Lower leg skin (tissue), 4 donors: ENCODE measurements around the gene ZNF48. TPM values are rescaled to one million over a fixed set of nuclear protein-coding genes. Genes with fewer than 3 reads are reported as not detected.

Source experiments
- DNase-seq, 2 donors: peaks; one replicate each; pipeline ENCODE4 v3.0.0-alpha.2; 2019; ENCODE audit warnings: low spot score in 2 of 2
- H3K4me3 ChIP-seq: fragments of 200-600 bp; sonication (generic); 2 replicates; pipeline ENCODE4 v1.5.1; 2017; ENCODE audit warnings: mild to moderate bottlenecking, low read depth; ENCODE audit not compliant: poor library complexity, severe bottlenecking
- CTCF ChIP-seq, 3 donors: fragments of 450-650 bp; IDR thresholded peaks; one replicate each; pipeline ENCODE4 v1.5.1; 2016; ENCODE audit warnings: antibody characterized with exemption in 3 of 3, mild to moderate bottlenecking in 3 of 3, moderate library complexity in 2 of 3
- POLR2A ChIP-seq, 2 donors: fragments of 450-650 bp; IDR thresholded peaks; one replicate each; pipeline ENCODE4 v1.6.1; 2016 to 2017; ENCODE audit warnings: antibody characterized with exemption in 2 of 2, mild to moderate bottlenecking in 1 of 2, moderate library complexity in 1 of 2
- WGBS, 2 donors: methylation state at CpG; one replicate each; pipeline ENCODE4 v1.1.5; 2018; 5-methylcytosine and 5-hydroxymethylcytosine counted together
- intact Hi-C: fragments of 100-400 bp; cut with DNase I; formaldehyde crosslinking; loops from one replicate; pipeline ENCODE4 v1.15.0; 2023; ENCODE audit warnings: low total_unique reads
- total RNA-seq, 4 donors: library from RNA; depleted of rRNA; stranded (reverse); fragments of >200 nt; gene quantifications; one replicate each; pipeline ENCODE4 v1.1.0, GENCODE V29; 2016

Gene ZNF48
- total RNA-seq, 4 donors from 2014 or later: 8.3 to 15.6 (median 10.5) TPM

- DNase-seq: no peak
- peak overlapping the region; percentile 65 for H3K4me3 ChIP-seq
- 2% methylated on average over 11 of the region's 11 CpGs for WGBS, 2 donors
- TF ChIP-seq CTCF (IDR thresholded peaks at IDR 0.05) (no peak), POLR2A (IDR thresholded peaks at IDR 0.05) (no peak)
- intact Hi-C loops: no loop called here
Measured at GRCh38 chr16:30429418-30429677, 34.1 kb downstream of the ZNF48 start.

GRCh38 chr16:30429678-30430427 is 34.6 kb downstream of the ZNF48 start, which contains the start of gene DCTPP1:
Gene DCTPP1, minus strand, starts transcription at chr16:30430030. Its CDS starts 50 bp downstream, at chr16:30429980.
- intact Hi-C loops: no loop called here
- peak; percentile 97 to 99 for DNase-seq
- TF ChIP-seq CTCF (IDR thresholded peaks at IDR 0.05) (no peak), POLR2A (IDR thresholded peaks at IDR 0.05) (no peak)
- H3K4me3 ChIP-seq: peak within 1 kb of the TSS; percentile 65
- WGBS, 2 donors: 0 to 2% methylated on average over 21 to 47 of the region's 49 CpGs

- no peak overlapping the region for H3K4me3 ChIP-seq
- intact Hi-C loops: no loop called here
- WGBS, 2 donors: 54 to 55% methylated on average over 17 to 19 of the region's 19 CpGs
- no peak for TF ChIP-seq POLR2A (IDR thresholded peaks at IDR 0.05)
- TF ChIP-seq CTCF (IDR thresholded peaks at IDR 0.05): peak in 1 of 3 donors; percentile 56
- DNase-seq: no peak
Measured at GRCh38 chr16:30430428-30430970, 35.3 kb downstream of the ZNF48 start.

GRCh38 chr16:30434852-30435251 is 39.6 kb downstream of the ZNF48 start:
- no peak for TF ChIP-seq POLR2A (IDR thresholded peaks at IDR 0.05)
- TF ChIP-seq CTCF (IDR thresholded peaks at IDR 0.05): no peak
- WGBS, 2 donors: 39 to 48% methylated on average over 4 of the region's 4 CpGs

GRCh38 chr16:30437511-30438046 is 42.4 kb downstream of the ZNF48 start:
- WGBS, 2 donors: 67 to 71% methylated on average over 3 of the region's 3 CpGs
- TF ChIP-seq POLR2A (IDR thresholded peaks at IDR 0.05) (no peak), CTCF (IDR thresholded peaks at IDR 0.05) (no peak)
- DNase-seq: no peak
- intact Hi-C loops: no loop called here
- H3K4me3 ChIP-seq: no peak overlapping the region

More at GRCh38 chr16:30434852-30435251, 39.6 kb downstream of the ZNF48 start:
- intact Hi-C loops: no loop called here
- no peak overlapping the region for H3K4me3 ChIP-seq
- DNase-seq: no peak
